ENCODE data around the gene FFAR1.
A peak's percentile ranks its signal among the peaks of the same experiment; 100 is the strongest.

The FFAR1 gene

GRCh38 chr19:35316560-35316959, 31.1 kb upstream of the FFAR1 start:
- no peak for DNase-seq

DNA sequence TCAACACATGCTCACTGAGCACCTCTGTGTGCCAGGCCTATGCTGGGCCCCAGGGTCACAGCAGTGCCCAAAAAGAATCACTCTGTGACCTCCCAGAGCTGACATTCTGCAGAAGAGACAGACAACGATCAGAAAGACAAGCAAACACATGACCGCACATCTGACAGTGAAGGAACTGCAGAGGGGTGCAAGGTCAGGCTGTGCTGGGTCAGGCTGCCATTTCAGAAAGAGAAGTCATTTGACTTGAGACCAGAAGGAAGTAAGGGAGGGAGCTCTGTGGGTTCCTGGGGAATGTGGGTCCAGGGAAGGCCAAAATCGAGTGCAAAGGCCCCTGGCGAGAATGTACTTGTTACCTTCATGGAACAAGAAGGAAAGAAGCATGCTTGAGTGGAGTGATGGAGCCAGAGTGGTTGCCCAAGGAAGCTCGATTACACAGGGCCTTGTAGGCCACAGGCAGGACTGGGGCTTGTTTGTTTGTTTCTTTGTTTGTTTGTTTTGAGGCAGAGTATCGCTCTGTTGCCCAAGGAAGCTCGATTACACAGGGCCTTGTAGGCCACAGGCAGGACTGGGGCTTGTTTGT, 30.1 kb upstream of the FFAR1 start:
- no peak for DNase-seq

DNA sequence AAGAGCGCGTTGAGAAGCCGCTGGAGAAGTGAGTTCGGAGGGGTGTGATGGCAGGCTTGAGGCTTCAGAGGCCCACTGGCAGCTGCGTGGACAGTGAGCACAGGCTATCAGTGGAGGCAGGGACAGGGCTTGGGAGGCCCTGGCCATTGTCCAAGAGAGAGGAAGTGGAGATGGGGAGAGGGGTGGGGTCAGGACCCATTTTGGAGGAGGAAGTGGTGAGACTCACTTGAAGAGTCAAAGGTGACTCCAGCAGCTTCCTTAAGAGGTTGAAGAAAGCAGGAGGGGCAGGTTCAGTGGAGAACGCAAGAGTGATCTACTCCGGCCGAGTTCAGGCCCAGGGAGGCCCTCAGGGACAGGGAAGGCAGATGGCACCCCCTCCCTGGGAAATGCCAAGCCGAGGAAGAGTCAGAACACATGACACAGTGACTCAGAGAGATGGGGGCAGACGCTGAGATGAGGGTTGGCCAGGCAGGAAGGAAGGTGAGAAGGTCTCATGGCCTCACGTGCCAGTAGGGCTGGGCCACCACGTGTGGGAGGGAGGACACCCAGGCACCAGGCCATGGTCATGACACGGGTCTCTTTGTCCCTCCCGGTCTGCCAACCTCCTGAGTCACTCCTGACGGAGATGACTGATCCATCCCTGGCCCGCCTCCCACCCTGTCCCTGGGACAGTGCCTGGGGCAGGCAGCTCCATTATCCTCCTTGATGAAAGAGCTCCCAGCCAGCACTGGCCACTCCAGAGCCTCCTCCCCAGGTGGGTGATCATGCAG, 28.8 kb upstream of the FFAR1 start:
- DNase-seq: no peak

GRCh38 chr19:35320065-35320713, 27.5 kb upstream of the FFAR1 start:
- DNase-seq: no peak

- DNase-seq: no peak
Observed at GRCh38 chr19:35321291-35321690, 26.4 kb upstream of the FFAR1 start.

- no peak for DNase-seq
Observed at GRCh38 chr19:35322014-35322413, 25.7 kb upstream of the FFAR1 start.

DNA sequence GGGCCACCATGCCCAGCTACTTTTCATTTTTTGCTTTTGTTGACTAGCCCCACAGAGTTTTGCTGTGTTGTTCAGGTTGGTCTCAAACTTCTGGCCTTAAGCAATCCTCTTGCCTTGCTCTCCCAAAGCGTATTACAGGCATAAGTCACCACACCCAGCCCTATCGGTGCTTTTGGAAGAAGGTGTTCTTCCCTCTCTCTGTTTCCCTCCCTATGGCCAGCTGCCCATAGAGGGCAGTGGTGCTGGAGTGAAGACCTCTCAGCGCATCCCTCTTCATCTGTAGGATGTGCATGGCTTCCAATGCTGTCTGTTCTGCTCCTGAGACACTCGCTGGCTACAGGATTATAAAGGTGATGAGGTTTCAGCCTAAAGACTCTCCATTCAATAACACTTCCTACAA, 20.1 kb upstream of the FFAR1 start:
- DNase-seq: peak in 1 of 2 experiments; percentile 20

- DNase-seq: no peak
Observed at GRCh38 chr19:35328851-35329285, 18.8 kb upstream of the FFAR1 start, which contains the start of gene CD22. Gene CD22, plus strand, starts transcription at chr19:35329187. Its CDS starts 2,854 bp downstream, at chr19:35332041.

- DNase-seq: no peak
Observed at GRCh38 chr19:35329323-35329722, 18.4 kb upstream of the FFAR1 start.

DNA sequence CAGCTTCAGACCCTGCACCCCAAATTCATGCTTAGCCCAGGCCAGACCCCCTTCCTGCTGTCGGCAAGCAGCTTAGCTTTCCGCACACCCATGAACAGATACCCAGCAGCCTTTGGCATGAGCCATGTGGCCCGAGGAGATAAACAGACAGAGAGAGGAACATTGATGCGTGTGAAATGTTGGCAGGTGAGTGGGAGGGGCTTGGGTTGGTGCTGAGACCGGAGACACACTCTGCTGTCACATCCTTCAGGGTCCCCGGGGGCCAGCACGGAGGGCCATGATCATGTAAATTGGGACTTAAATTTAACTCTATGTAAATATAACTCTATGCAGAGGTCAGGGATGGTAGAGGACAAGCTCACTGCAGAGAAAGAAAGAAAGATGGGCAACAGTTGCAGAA, 17.2 kb upstream of the FFAR1 start:
- DNase-seq: no peak

DNA sequence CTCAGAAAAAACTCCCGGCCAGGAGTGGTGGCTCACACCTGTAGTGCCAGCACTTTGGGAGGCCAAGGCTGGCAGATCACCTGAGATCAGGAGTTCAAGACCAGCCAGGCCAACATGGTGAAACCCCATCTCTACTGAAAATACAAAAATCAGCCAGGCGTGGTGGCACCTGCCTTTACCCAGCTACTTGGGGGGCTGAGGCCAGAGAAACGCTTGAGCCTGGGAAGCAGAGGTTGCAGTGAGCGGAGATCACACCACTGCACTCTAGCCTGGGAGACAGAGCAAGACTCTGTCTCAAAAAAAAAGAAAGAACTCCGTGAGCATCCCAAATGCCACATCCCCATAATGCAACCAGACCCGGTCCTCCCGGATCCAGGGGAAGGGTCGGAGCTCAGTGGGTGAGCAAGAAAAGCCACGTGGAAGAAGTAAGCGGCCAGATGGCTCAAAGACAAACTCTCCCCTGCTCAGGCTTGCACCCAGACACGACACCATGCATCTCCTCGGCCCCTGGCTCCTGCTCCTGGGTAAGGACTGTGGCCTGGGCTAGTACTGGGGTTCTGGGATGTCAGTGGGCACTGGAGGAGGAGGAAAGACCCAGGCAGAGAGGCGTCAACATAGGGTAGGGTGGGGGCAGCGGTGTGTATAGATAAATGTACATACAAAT, 16.0 kb upstream of the FFAR1 start:
- no peak for DNase-seq

DNA sequence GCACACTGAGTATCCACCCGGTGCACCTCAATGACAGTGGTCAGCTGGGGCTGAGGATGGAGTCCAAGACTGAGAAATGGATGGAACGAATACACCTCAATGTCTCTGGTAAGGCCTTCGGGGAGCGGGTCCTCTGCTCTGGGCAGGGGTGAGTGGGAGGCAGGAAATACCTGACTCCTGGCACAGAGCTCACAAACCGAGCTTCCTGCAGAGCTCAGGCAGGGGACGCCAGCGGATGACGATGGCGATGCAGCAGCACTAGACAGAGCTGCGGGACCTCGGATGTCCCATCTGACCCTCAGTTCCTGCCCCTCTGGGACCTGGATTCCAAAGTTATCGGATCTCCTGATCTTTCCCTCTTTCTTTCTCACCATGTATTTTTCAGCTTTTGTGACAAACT, 14.9 kb upstream of the FFAR1 start:
- DNase-seq: no peak

DNA sequence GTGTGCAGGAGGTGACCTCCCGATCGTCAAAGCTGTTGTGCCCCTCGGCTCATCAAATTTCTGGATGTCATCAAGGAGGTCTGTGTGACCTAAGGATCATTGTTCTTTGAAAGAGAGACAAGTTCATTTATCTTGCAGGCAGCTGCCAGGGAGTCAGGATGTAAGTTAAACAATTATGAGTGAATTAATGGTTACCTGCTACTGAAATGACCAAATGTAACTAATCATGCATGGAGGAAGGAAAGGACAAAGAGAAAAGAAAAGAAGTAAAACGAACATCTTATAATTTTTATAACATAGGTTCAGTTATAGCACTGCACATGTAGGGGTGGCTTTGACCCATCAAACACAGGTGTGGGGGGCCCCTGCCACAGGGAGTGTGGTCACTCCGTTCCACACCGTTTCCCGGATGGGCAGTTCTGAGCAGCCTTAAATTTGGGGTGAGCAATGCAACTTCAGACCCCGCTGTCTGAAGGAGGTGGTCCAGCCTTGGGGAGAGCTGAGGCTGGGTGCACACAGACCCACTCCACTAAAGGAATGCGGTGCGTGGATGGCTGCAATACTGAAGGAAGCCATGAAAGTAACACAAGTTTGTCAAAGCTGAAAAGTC, 13.5 kb upstream of the FFAR1 start:
- DNase-seq: no peak

DNA sequence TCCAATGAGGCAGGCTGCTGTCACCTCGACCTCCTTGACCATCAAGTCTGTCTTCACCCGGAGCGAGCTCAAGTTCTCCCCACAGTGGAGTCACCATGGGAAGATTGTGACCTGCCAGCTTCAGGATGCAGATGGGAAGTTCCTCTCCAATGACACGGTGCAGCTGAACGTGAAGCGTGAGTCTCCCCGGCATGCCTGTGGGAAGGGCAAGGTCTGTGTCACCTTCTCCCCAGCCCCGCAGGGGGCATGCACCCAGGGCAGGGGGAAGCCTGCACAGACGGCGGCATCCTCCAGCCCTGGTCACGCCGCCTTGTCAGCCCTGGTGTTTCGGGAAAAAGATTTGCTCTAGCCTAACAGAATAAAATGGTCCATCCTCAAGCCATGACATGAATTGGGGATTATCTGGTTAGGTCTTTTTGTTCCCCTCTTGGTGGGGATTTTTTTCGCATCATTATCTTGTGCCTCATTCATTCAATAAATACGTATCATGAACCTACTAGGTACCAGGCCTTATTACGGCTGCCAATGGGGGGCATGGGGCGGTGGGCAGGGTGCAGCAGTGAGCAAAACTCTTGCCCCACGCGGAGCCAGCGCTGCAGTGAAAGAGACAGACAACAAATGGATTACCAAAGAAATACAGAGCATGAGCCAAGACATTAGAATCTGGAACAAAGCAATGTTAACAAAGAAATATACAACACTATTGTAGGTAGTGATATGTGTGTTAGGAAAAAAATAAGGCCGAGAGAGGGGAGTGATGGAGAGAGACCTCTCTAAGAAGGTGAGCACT, 11.3 kb upstream of the FFAR1 start:
- no peak for DNase-seq

- DNase-seq: no peak
Observed at GRCh38 chr19:35337097-35337983, 10.4 kb upstream of the FFAR1 start.

GRCh38 chr19:35337984-35338296, 9.8 kb upstream of the FFAR1 start:
- DNase-seq: no peak

GRCh38 chr19:35340431-35340830, 7.3 kb upstream of the FFAR1 start:
- no peak for DNase-seq

- DNase-seq: no peak
Observed at GRCh38 chr19:35341006-35341405, 6.7 kb upstream of the FFAR1 start.

DNA sequence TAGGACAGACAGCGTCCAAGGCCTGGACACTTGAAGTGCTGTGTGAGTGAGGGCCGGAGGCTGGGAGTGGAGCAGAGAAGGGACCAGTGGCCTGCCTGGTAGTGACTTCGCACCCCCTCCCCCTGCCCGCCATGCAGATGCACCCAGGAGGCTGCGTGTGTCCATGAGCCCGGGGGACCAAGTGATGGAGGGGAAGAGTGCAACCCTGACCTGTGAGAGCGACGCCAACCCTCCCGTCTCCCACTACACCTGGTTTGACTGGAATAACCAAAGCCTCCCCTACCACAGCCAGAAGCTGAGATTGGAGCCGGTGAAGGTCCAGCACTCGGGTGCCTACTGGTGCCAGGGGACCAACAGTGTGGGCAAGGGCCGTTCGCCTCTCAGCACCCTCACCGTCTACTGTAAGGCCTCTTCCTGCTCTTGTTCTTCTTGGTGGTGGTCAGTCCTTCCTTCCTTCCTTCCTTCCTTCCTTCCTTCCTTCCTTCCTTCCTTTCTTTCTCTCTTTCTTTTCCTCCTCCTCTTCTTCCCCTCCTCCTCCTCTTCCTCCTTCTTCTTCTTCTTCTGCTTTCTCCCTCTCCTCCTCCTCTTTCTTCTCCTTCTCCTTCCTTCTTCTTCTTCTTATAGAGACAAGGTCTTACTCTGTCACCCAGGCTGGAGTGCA, 6.0 kb upstream of the FFAR1 start:
- DNase-seq: no peak

DNA sequence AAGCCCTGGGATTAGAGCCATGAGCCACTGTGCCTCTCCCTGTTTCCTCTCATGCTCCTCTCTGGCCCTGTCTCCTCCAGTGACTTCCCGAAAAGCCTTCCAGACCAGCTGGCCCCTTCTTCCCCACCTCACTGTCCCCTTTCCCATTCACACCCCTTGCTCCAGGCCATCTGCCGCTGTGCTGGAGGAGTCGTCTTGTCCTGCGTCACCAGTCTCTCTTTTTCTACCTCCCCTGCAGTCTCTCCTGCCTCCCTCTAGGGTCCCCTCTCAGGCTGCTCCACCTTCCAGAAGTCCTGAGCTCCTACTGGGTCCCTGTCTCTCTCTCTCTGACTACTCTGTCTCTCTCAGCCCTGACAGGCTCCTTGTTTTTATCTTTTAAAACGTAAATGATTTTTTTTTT, 5.3 kb upstream of the FFAR1 start:
- DNase-seq: peak; percentile 92 to 93

- DNase-seq: no peak
Observed at GRCh38 chr19:35344511-35345031, 3.1 kb upstream of the FFAR1 start.
